Measurements from ENCODE around the gene KCNIP1.

DNA sequence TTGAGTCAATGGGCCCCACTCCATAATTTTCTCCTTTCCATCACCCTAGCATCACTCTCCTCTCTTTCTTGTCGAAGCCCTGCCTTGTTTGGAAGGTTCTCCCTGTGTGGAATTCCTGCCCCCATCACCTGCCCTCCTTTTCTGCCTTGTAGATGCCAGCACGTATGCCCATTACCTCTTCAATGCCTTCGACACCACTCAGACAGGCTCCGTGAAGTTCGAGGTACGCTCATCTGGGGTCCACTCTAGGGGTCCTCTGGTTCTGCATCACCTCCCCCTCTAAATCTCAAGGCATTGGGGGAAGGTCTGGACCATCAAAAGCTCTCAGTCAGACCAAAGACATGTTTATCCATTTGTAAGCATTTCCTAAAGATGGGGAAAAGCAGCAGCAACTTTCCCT, 217.9 kb downstream of the KCNIP1 start:
- TF ChIP-seq CTCF (IDR thresholded peaks at IDR 0.05; ENCODE audit: insufficient read depth, low read depth, low read length), result no peak
- no peak for TF ChIP-seq EZH2 (IDR thresholded peaks at IDR 0.05; ENCODE audit: insufficient read depth, low read length)
